Stimulated activated CD4-positive, alpha-beta T cell treated with anti-CD3 and anti-CD28 coated beads, TNF-alpha, amount 100 ng/mL, for 48 hours (primary cell): Measurements from ENCODE around the gene HUNK.
"Not testable (repeated sequence)": the region's sequence is repeated elsewhere in the genome, so short reads cannot be mapped to it uniquely, and the experiment has no call there.

ENCODE experiments used
- DNase-seq, 3 donors: peaks; one replicate each; pipeline ENCODE4 v3.0.0-alpha.2; 2020; ENCODE audit warnings: low read depth in 3 of 3

Gene HUNK

GRCh38 chr21:31993826-31994825 lies 121.3 kb downstream of the HUNK start:
- no peak for DNase-seq

GRCh38 chr21:31997191-31997590 lies 124.4 kb downstream of the HUNK start:
- no peak for DNase-seq

- no peak for DNase-seq
Measured at GRCh38 chr21:31999810-32000468, 127.1 kb downstream of the HUNK start.

- DNase-seq = no peak
Measured at GRCh38 chr21:32001390-32001789, 128.6 kb downstream of the HUNK start.

- no peak for DNase-seq
Measured at GRCh38 chr21:32003411-32003810, 130.6 kb downstream of the HUNK start.

GRCh38 chr21:32004291-32004690 lies 131.5 kb downstream of the HUNK start:
- DNase-seq = no peak

- DNase-seq = no peak
Measured at GRCh38 chr21:32007456-32007855, 134.6 kb downstream of the HUNK start.

- DNase-seq = no peak
Measured at GRCh38 chr21:32008714-32009113, 135.9 kb downstream of the HUNK start.

GRCh38 chr21:32009263-32009662 lies 136.4 kb downstream of the HUNK start:
- no peak for DNase-seq

- no peak for DNase-seq
Measured at GRCh38 chr21:32015461-32016139, 142.8 kb downstream of the HUNK start.

- DNase-seq = no peak
Measured at GRCh38 chr21:32018381-32018780, 145.6 kb downstream of the HUNK start.

GRCh38 chr21:32020564-32020963 lies 147.7 kb downstream of the HUNK start:
- DNase-seq = no peak

- DNase-seq = no peak
Measured at GRCh38 chr21:32021319-32021994, 148.6 kb downstream of the HUNK start.

- no peak for DNase-seq
Measured at GRCh38 chr21:32022146-32022545, 149.3 kb downstream of the HUNK start.

GRCh38 chr21:32030146-32030652 lies 157.4 kb downstream of the HUNK start:
- DNase-seq = no peak

GRCh38 chr21:32034850-32035249 lies 162.0 kb downstream of the HUNK start:
- no peak for DNase-seq

- DNase-seq = no peak
Measured at GRCh38 chr21:32035617-32036016, 162.8 kb downstream of the HUNK start.

GRCh38 chr21:32036756-32037155 lies 163.9 kb downstream of the HUNK start:
- no peak for DNase-seq

GRCh38 chr21:32038751-32039150 lies 165.9 kb downstream of the HUNK start:
- DNase-seq = not testable (repeated sequence)

- DNase-seq = no peak
Measured at GRCh38 chr21:32043458-32043857, 170.6 kb downstream of the HUNK start.
